H9 (cell line): Measurements from ENCODE around the gene TXNRD1. TPM values are rescaled to one million over a fixed set of nuclear protein-coding genes. Genes with fewer than 3 reads are reported as not detected.

ENCODE experiments used
- DNase-seq: peaks from one replicate; pipeline ENCODE4 v3.0.0-alpha.2; 2017
- H2AFZ ChIP-seq: one replicate; pipeline ENCODE4 v1.6.1; 2013; ENCODE audit warnings: mild to moderate bottlenecking, low read length, control low read depth, moderate library complexity
- H2AK5ac ChIP-seq: 2 replicates; pipeline ENCODE4 v1.6.1; 2013; ENCODE audit warnings: low read length, control low read depth, mixed read lengths; ENCODE audit not compliant: insufficient read length
- H2BK120ac ChIP-seq: one replicate; pipeline ENCODE4 v1.6.1; 2013; ENCODE audit warnings: low read depth, mild to moderate bottlenecking, low read length, control low read depth, inconsistent platforms; ENCODE audit not compliant: poor library complexity, severe bottlenecking
- H2BK12ac ChIP-seq: 2 replicates; pipeline ENCODE4 v1.6.1; 2013; ENCODE audit warnings: low read length, control low read depth, mixed read lengths, low read depth; ENCODE audit not compliant: insufficient read length
- H2BK15ac ChIP-seq: 2 replicates; pipeline ENCODE4 v1.6.1; 2013; ENCODE audit warnings: low read depth, low read length, control low read depth
- H2BK20ac ChIP-seq: one replicate; pipeline ENCODE4 v1.6.1; 2013; ENCODE audit warnings: low read depth, mild to moderate bottlenecking, low read length, control low read depth, inconsistent platforms; ENCODE audit not compliant: poor library complexity, severe bottlenecking
- H2BK5ac ChIP-seq: 2 replicates; pipeline ENCODE4 v1.6.1; 2013; ENCODE audit warnings: low read length, control low read depth, mixed read lengths; ENCODE audit not compliant: insufficient read length
- H3K14ac ChIP-seq: 2 replicates; pipeline ENCODE4 v1.6.1; 2013; ENCODE audit warnings: low read length, control low read depth; ENCODE audit not compliant: insufficient read depth
- H3K18ac ChIP-seq: 2 replicates; pipeline ENCODE4 v1.6.1; 2013; ENCODE audit warnings: low read depth, mild to moderate bottlenecking, mixed read lengths, low read length, control low read depth; ENCODE audit not compliant: insufficient read length
- H3K23ac ChIP-seq: 2 replicates; pipeline ENCODE4 v1.6.1; 2013; ENCODE audit warnings: low read length, control low read depth, mixed read lengths, low read depth; ENCODE audit not compliant: insufficient read length
- H3K23me2 ChIP-seq: 2 replicates; pipeline ENCODE4 v1.6.1; 2013; ENCODE audit warnings: low read depth, mild to moderate bottlenecking, mixed read lengths, low read length, control low read depth; ENCODE audit not compliant: insufficient read length, poor library complexity, severe bottlenecking
- H3K27ac ChIP-seq: 2 replicates; pipeline ENCODE4 v1.5.1; 2013; ENCODE audit warnings: low read length, control low read depth, mixed read lengths, low read depth; ENCODE audit not compliant: insufficient read length
- H3K27me3 ChIP-seq: 2 replicates; pipeline ENCODE4 v1.6.1; 2013; ENCODE audit warnings: low read length, control low read depth, inconsistent platforms; ENCODE audit not compliant: insufficient read depth
- H3K4ac ChIP-seq: 2 replicates; pipeline ENCODE4 v1.6.1; 2013; ENCODE audit warnings: low read depth, mild to moderate bottlenecking, control low read depth, inconsistent platforms, low read length, moderate library complexity
- H3K4me1 ChIP-seq: 2 replicates; pipeline ENCODE4 v1.6.1; 2013; ENCODE audit warnings: low read length, control low read depth, inconsistent platforms; ENCODE audit not compliant: insufficient read depth
- H3K4me2 ChIP-seq: 2 replicates; pipeline ENCODE4 v1.6.1; 2013; ENCODE audit warnings: low read length, control low read depth, mixed read lengths; ENCODE audit not compliant: insufficient read length, insufficient read depth
- H3K56ac ChIP-seq: 2 replicates; pipeline ENCODE4 v1.6.1; 2013; ENCODE audit warnings: low read depth, mild to moderate bottlenecking, mixed read lengths, low read length, control low read depth; ENCODE audit not compliant: insufficient read length
- H3K79me1 ChIP-seq: 2 replicates; pipeline ENCODE4 v1.6.1; 2013; ENCODE audit warnings: low read depth, mild to moderate bottlenecking, moderate library complexity, low read length, control low read depth, inconsistent platforms; ENCODE audit not compliant: insufficient read depth, poor library complexity, severe bottlenecking
- H3K79me2 ChIP-seq: 2 replicates; pipeline ENCODE4 v1.6.1; 2013; ENCODE audit warnings: low read length, control low read depth, inconsistent platforms; ENCODE audit not compliant: insufficient read depth
- H3K9ac ChIP-seq: 2 replicates; pipeline ENCODE4 v1.6.1; 2013; ENCODE audit warnings: low read length, control low read depth, mixed read lengths; ENCODE audit not compliant: insufficient read length; ENCODE audit errors: extremely low read depth
- H3K9me3 ChIP-seq: one replicate; pipeline ENCODE4 v1.6.1; 2013; ENCODE audit warnings: low read depth, low read length, inconsistent platforms; ENCODE audit not compliant: control insufficient read depth
- H3T11ph ChIP-seq: one replicate; pipeline ENCODE4 v1.6.1; 2013; ENCODE audit warnings: mild to moderate bottlenecking, low read length, control low read depth, inconsistent platforms
- H4K20me1 ChIP-seq: one replicate; pipeline ENCODE4 v1.6.1; 2013; ENCODE audit not compliant: control insufficient read depth, insufficient read length, insufficient read depth
- H4K5ac ChIP-seq: 2 replicates; pipeline ENCODE4 v1.6.1; 2013; ENCODE audit warnings: low read depth, mild to moderate bottlenecking, mixed read lengths, low read length, control low read depth; ENCODE audit not compliant: insufficient read length
- H4K8ac ChIP-seq: replicated peaks from 2 replicates; pipeline ENCODE4 v1.6.1; 2013; ENCODE audit warnings: low read length, control low read depth, mixed read lengths, low read depth; ENCODE audit not compliant: insufficient read length
- H4K91ac ChIP-seq: 2 replicates; pipeline ENCODE4 v1.6.1; 2013; ENCODE audit warnings: low read depth, mild to moderate bottlenecking, moderate library complexity, mixed read lengths, low read length, control low read depth; ENCODE audit not compliant: insufficient read length
- H3K27ac Mint-ChIP-seq, 3 experiments: 2 replicates in 2 of 3; 3 replicates in 1 of 3; pipeline ENCODE4 v1.8.0; 2020 to 2021; ENCODE audit warnings: mixed read lengths in 3 of 3, mild to moderate bottlenecking in 1 of 3, moderate library complexity in 1 of 3
- H3K27me3 Mint-ChIP-seq: 2 replicates; pipeline ENCODE4 v1.8.0; 2021; ENCODE audit warnings: low read depth, mild to moderate bottlenecking, moderate library complexity, mixed read lengths
- H3K36me3 Mint-ChIP-seq, 3 experiments: 2 replicates in 2 of 3; 3 replicates in 1 of 3; pipeline ENCODE4 v1.8.0; 2020 to 2021; ENCODE audit warnings: low read depth in 3 of 3, mixed read lengths in 3 of 3; ENCODE audit not compliant: insufficient read depth in 1 of 3
- H3K4me1 Mint-ChIP-seq, 2 experiments: 2 replicates each; pipeline ENCODE4 v1.8.0; 2020; ENCODE audit warnings: mixed read lengths in 2 of 2
- H3K4me3 Mint-ChIP-seq, 2 experiments: 2 replicates in 1 of 2; 3 replicates in 1 of 2; pipeline ENCODE4 v1.8.0; 2020 to 2021; ENCODE audit warnings: mild to moderate bottlenecking in 2 of 2, mixed read lengths in 2 of 2, moderate library complexity in 1 of 2
- H3K9me3 Mint-ChIP-seq, 2 experiments: 2 replicates in 1 of 2; 3 replicates in 1 of 2; pipeline ENCODE4 v1.8.0; 2020; ENCODE audit warnings: mild to moderate bottlenecking in 2 of 2, mixed read lengths in 2 of 2, moderate library complexity in 1 of 2
- CTCF ChIP-seq: fragments of 200-600 bp; sonication (generic); conservative IDR thresholded peaks from 3 replicates; pipeline ENCODE4 v1.8.0; 2021; ENCODE audit warnings: antibody characterized with exemption, mild to moderate bottlenecking
- WGBS: extraction: QIAGEN DNeasy Blood & Tissue Kit; methylation state at CpG from one replicate; pipeline ENCODE4 v1.1.7; 2013; ENCODE audit warnings: missing lambda C conversion rate, low lambda C conversion rate, mixed read lengths; ENCODE audit not compliant: insufficient read length; ENCODE audit errors: extremely low coverage; 5-methylcytosine and 5-hydroxymethylcytosine counted together
- total RNA-seq: library from RNA; stranded (reverse); gene quantifications from 2 replicates; pipeline ENCODE4 v1.2.1, GENCODE V29; 2021

The TXNRD1 gene
- total RNA-seq, 1 experiment from 2014 or later: 100 TPM

- Mint-ChIP-seq H3K9me3 (peaks cover 0 to 3% of the 10 kb centered on the region in 2 experiments; a peak in 1 of 5 replicates), H3K36me3 (peaks cover 46 to 78% (median 76%) of the 10 kb centered on the region in 3 experiments), H3K4me3 (no peak overlapping the region), H3K4me1 (no peaks in the 10 kb centered on the region), H3K27me3 (no peaks in the 10 kb centered on the region), H3K27ac (no peak overlapping the region)
- Histone ChIP-seq H4K5ac (no peak overlapping the region), H3K18ac (no peak overlapping the region), H3K9ac (no peak overlapping the region), H2AK5ac (no peak overlapping the region), H3K23me2 (no peaks in the 10 kb centered on the region), H2BK5ac (no peak overlapping the region), H4K91ac (no peak overlapping the region), H3K56ac (no peak overlapping the region), H3K27ac (no peak overlapping the region), H3K79me1 (no peaks in the 10 kb centered on the region), H3T11ph (no peak overlapping the region), H2AFZ (no peak overlapping the region), H3K4ac (no peak overlapping the region), H3K4me1 (no peaks in the 10 kb centered on the region), H4K20me1 (no peaks in the 10 kb centered on the region), H2BK20ac (no peak overlapping the region), H3K27me3 (no peaks in the 10 kb centered on the region), H3K23ac (no peak overlapping the region), H3K9me3 (no peaks in the 10 kb centered on the region), H2BK120ac (no peak overlapping the region), H3K79me2 (no peaks in the 10 kb centered on the region), H2BK15ac (no peak overlapping the region), H3K4me2 (no peak overlapping the region), H2BK12ac (no peak overlapping the region), H3K14ac (no peak overlapping the region), H4K8ac (no peak overlapping the region)
- WGBS: no CpG with 5 or more reads among the region's 1 CpG
- TF ChIP-seq CTCF: no peak
- DNase-seq: no peak
Measured at GRCh38 chr12:104319028-104319427, 103.4 kb downstream of the TXNRD1 start.
